ENCODE data around the gene EDC4. TPM values are rescaled to one million over a fixed set of nuclear protein-coding genes. Genes with fewer than 3 reads are reported as not detected.

Gene EDC4
- total RNA-seq, 1 experiment from 2014 or later: 99.9 TPM

DNA sequence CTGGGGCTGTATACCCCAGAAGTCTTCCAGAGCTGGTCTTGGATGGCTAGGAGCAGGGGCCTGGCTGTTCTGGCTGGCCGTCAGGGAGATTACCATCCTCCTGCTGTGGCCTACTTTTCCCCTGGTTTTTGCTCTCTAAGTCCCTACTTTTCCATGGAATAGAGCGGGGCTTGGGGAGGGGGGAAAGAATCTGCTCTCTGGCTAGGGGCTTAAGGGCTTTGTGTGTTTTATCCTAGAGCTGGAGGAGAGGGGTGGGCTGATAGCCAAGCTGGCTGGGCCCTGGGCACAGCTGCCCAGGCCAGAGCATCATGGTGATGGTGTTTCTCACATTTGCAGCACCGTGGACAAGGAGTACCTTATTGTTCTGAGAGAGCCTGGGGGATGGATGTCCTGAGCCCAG, 15.5 kb downstream of the EDC4 start:
- Histone ChIP-seq H3K4me3 (ENCODE audit: low read depth, low read length, poor library complexity, severe bottlenecking) (no peak overlapping the region), H3K36me3 (ENCODE audit: insufficient read depth, low read length, poor library complexity, severe bottlenecking) (peaks cover 17% of the 10 kb centered on the region), H3K27ac (ENCODE audit: low read depth, low read length, poor library complexity, severe bottlenecking) (no peak overlapping the region), H3K4me1 (ENCODE audit: insufficient read depth, low read length, poor library complexity, severe bottlenecking) (peaks cover 11% of the 10 kb centered on the region), H3K9me3 (ENCODE audit: low read depth, low read length, poor library complexity, severe bottlenecking) (no peaks in the 10 kb centered on the region), H3K27me3 (replicated peaks; ENCODE audit: insufficient read depth, low read depth, low read length, poor library complexity) (no peaks in the 10 kb centered on the region)
- DNase-seq (ENCODE audit: low spot score): no peak
- intact Hi-C loops (cut with micrococcal nuclease; ENCODE audit: unreplicated experiment): no loop called here
- ChIA-PET CTCF (no interaction called here), POLR2A (ENCODE audit: low non-redundant PET) (no interaction called here)
- no peak for TF ChIP-seq EZH2 (IDR thresholded peaks at IDR 0.05; ENCODE audit: borderline replicate concordance, low read depth, low read length, poor library complexity, severe bottlenecking)
- TF ChIP-seq, protein P1, sequence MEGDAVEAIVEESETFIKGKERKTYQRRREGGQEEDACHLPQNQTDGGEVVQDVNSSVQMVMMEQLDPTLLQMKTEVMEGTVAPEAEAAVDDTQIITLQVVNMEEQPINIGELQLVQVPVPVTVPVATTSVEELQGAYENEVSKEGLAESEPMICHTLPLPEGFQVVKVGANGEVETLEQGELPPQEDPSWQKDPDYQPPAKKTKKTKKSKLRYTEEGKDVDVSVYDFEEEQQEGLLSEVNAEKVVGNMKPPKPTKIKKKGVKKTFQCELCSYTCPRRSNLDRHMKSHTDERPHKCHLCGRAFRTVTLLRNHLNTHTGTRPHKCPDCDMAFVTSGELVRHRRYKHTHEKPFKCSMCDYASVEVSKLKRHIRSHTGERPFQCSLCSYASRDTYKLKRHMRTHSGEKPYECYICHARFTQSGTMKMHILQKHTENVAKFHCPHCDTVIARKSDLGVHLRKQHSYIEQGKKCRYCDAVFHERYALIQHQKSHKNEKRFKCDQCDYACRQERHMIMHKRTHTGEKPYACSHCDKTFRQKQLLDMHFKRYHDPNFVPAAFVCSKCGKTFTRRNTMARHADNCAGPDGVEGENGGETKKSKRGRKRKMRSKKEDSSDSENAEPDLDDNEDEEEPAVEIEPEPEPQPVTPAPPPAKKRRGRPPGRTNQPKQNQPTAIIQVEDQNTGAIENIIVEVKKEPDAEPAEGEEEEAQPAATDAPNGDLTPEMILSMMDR (conservative IDR thresholded peaks at IDR 0.05; ENCODE audit: low read depth, low read length): no peak
- no TSS peak for BruUV-seq (replicated peaks)

DNA sequence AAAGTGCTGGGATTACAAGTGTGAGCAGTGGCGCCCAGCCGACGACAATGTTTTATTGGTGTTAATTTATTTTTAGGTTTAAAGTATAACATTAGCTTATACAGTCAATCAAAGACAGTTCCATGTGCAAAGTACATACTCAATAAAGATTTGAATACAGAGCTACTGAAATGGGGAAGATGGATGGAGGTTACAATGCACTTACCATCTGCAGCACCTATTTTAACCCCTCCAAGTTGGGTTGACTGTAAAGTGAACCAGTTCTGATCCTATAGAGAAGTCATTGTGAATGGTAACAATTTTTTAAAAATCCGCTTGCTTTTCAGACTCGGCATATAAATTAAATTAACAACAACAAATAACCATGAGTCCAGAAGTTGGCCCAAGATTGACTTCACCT, 19.5 kb downstream of the EDC4 start:
- no peaks in the 10 kb centered on the region for H3K36me3 ChIP-seq (ENCODE audit: insufficient read depth, low read length, poor library complexity, severe bottlenecking)
- no peaks in the 10 kb centered on the region for H3K27me3 ChIP-seq (replicated peaks; ENCODE audit: insufficient read depth, low read depth, low read length, poor library complexity)
- peaks cover 6% of the 10 kb centered on the region for H3K4me1 ChIP-seq (ENCODE audit: insufficient read depth, low read length, poor library complexity, severe bottlenecking)
- ChIA-PET POLR2A (ENCODE audit: low non-redundant PET) (interaction anchor here (0.7 kb wide), 1 partner anchor 32 kb away, joined by 3 read pairs; no protein-coding TSS in a partner anchor), CTCF (interaction anchor here (0.6 to 1.6 kb wide), 2 partner anchors 8 to 49 kb away, joined by 3 to 5 read pairs; partner anchors contain the start of gene NRN1L)
- H3K4me3 ChIP-seq (ENCODE audit: low read depth, low read length, poor library complexity, severe bottlenecking): peak overlapping the region; percentile 100
- no peak for TF ChIP-seq EZH2 (IDR thresholded peaks at IDR 0.05; ENCODE audit: borderline replicate concordance, low read depth, low read length, poor library complexity, severe bottlenecking)
- TF ChIP-seq, protein P1 (conservative IDR thresholded peaks at IDR 0.05; ENCODE audit: low read depth, low read length): no peak
- H3K9me3 ChIP-seq (ENCODE audit: low read depth, low read length, poor library complexity, severe bottlenecking): no peaks in the 10 kb centered on the region
- no peak for DNase-seq (ENCODE audit: low spot score)
- BruUV-seq (replicated peaks): TSS peak; percentile 99
- H3K27ac ChIP-seq (ENCODE audit: low read depth, low read length, poor library complexity, severe bottlenecking): peak overlapping the region; percentile 98
- intact Hi-C loops (cut with micrococcal nuclease; ENCODE audit: unreplicated experiment): no loop called here

DNA sequence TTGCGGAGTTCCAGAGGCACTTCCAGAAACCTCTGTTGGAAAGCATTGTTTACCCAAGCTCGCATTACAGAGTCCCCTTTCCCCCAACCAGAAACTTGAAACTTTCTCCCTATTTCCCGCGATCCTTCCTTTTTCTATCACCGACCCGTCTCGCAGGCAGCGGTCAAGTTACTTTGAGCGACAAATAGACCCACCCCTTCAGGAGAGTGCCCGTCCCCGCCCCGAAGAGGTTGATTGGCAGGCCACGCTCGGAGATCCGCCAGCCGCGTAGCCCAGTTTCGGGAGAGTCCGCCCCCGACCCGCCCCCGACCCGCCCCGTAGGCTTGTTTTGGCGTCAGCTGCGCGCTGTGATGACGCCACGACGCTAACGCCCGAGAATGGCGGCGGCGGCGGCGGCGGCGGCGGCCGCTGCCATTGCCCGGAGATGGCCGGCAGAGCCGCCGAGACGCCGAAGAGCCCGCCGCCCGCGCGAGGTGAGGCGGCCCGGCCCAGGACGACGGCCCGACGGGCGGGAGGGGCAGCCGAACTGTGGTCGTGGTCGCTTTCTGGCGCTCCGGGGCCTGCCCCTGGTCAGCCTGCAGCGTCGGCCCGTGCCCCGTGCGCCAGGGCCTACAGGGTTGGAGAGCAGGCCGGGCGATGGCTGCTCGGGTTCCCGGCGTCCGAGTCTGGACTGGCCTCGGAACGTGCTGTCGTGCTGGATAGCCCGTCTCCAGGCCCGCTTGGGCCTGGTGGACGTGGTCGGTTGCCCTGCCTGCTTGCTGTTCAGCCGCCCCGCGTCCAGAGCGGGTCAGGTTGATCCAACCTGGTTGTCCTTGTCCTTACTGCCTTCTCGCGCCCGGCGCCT, 20.3 kb downstream of the EDC4 start, which contains the start of gene PSKH1:
Gene PSKH1 (plus strand): TSS at position 356 of the 844 bp plus-strand sequence. CDS start 15,496 bp downstream, outside the sequence.
- H3K9me3 ChIP-seq (ENCODE audit: low read depth, low read length, poor library complexity, severe bottlenecking): no peaks in the 10 kb centered on the region
- H3K4me1 ChIP-seq (ENCODE audit: insufficient read depth, low read length, poor library complexity, severe bottlenecking): peaks cover 6% of the 10 kb centered on the region
- ChIA-PET POLR2A (ENCODE audit: low non-redundant PET) (interaction anchor here (0.7 kb wide), 1 partner anchor 31 kb away, joined by 3 read pairs; no protein-coding TSS in a partner anchor), CTCF (interaction anchor here (1.6 kb wide), 1 partner anchor 9 kb away, joined by 5 read pairs; the partner anchor contains the start of gene NRN1L)
- H3K36me3 ChIP-seq (ENCODE audit: insufficient read depth, low read length, poor library complexity, severe bottlenecking): no peaks in the 10 kb centered on the region
- H3K4me3 ChIP-seq (ENCODE audit: low read depth, low read length, poor library complexity, severe bottlenecking): peak within 1 kb of the TSS; percentile 100
- peak; percentile 98 for DNase-seq (ENCODE audit: low spot score)
- intact Hi-C loops (cut with micrococcal nuclease; ENCODE audit: unreplicated experiment): no loop called here
- peak within 1 kb of the TSS; percentile 98 for H3K27ac ChIP-seq (ENCODE audit: low read depth, low read length, poor library complexity, severe bottlenecking)
- H3K27me3 ChIP-seq (replicated peaks; ENCODE audit: insufficient read depth, low read depth, low read length, poor library complexity): no peaks in the 10 kb centered on the region
- BruUV-seq (replicated peaks): no TSS peak
- TF ChIP-seq EZH2 (IDR thresholded peaks at IDR 0.05; ENCODE audit: borderline replicate concordance, low read depth, low read length, poor library complexity, severe bottlenecking): no peak
- TF ChIP-seq, protein P1 (conservative IDR thresholded peaks at IDR 0.05; ENCODE audit: low read depth, low read length): no peak

All from A673 (cell line).